HG02840 (cell line): Measurements from ENCODE around the gene MYO5C.

Experiments used
- ATAC-seq: cut with Tn5 transposase; IDR thresholded peaks from one replicate; pipeline ENCODE4 v1.9.1; 2021; ENCODE audit warnings: mild to moderate bottlenecking, moderate library complexity, moderate number of reproducible peaks; ENCODE audit not compliant: unreplicated experiment, low FRiP score

MYO5C gene

DNA sequence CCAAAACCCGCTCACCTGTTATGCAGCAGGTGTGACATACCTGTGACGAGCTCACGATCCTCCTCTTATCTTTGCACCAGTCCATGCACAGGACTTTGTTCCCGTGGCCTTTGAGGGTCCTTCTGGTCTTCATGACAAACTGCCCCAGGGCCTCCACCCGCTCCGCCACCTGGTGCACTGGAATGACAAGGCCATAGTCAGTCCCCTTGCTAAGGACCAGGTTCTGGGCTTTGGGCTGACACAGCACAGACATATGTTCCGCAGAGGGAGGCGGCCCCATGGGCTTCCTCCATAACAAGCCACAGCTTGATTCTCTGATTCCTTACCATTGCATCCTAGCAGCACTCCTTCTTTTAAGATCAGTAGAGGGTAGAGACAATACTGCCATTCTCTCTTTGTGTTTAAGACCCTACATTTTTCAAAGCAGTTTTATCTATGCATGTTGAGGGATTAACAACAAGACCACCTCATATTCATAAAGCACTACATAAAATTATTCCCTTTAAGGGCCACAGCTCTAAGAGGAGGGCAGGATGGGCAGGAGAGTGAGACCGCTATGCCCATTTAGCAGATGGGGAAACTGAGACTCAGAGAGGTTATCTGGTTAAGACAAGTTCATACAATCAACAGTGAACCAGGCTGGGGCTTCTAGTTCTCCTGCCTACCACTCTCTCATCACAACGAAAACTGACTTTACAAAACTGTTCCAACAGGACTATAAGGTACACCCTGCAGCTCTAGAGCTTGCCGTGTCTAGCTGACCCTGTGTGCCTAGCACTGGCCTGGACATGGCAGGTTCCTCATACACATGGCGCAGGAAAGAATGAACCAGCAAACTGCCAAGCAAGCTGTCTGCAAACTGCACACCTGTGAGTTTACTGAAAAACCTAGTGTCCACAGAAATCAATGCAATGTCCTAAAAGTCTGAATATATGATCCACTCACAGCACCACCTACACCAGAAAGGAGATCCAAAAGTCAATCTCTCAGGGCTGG, 141.4 kb downstream of the MYO5C start:
- no peak for ATAC-seq

DNA sequence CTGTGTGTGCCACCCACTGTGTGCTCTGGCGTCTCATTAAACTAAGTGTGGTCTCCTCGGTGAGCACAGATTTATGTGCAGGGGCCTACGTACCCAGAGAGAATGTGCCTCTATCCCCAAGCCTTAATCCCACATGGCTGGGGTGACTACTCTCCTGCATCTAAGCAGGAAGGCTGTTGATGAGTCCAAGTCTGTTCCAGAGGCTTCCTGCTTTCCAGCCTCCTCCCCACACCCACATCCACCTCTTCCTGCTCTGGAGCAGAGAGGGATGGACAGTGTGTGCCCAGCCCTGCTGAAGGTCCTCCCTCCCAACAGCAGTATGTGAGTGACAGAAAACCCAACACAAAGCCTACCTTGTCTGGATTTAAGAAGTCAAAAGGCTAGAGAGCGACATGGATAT, 144.3 kb downstream of the MYO5C start:
- no peak for ATAC-seq

DNA sequence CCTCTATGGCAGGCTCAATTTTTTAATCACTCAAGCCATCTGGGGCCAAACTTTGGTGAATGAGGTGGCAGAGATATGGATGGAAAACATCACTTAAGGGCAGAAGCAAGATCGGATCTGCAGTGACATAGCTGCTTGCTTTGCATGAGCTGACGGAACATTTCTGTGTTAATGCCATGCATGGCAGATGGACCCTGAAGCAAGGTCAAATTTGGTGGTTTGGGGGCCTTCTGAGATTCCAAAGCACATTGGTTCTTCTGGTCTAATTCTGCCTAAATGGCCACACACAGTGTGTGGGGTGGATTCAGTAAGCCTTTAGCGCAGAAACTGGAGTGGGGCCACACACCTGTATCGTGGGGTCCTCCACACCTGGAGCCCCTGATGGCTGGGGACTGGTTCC, 144.7 kb downstream of the MYO5C start:
- ATAC-seq = no peak

- ATAC-seq = no peak
Measured at GRCh38 chr15:52150043-52150825, 145.4 kb downstream of the MYO5C start.

DNA sequence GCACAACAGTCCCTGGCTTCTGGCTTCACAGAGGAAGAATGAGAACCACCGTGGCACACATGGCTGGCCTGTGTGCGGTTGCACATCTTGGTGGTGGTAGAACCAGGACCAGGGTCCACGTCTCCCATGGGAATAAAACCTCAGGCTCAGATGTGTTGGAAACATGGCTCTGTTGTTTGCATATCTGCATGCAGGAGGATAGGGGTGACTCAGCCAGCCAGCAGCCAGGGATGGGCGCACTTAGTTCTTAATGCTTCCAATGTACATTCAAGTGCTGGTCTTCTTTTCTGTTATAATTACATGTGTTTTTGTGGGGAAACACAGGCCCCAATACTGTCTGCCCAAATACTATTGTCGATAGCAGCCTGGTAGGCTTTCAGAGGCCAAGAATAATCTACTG, 147.2 kb downstream of the MYO5C start:
- no peak for ATAC-seq

GRCh38 chr15:52146776-52147175, 148.8 kb downstream of the MYO5C start:
- ATAC-seq = no peak

DNA sequence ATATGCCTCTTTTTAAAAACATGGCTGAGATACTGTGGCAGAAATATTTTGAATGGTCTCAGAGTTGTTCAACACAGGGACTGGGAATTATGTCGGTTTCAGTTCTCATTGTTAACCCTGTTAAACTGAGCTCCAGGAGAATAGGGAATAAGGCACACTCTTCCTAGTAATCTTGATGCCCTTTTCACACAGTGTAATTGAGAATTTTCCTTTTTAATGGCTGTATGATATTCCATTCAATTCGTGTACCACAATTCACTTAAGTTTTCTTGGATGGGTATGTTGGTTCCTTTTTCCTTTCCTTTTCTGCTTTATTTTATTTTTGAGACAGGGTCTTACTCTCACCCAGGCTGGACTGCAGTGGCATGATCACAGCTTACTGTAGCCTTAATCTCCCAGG, 149.3 kb downstream of the MYO5C start:
- ATAC-seq = no peak

DNA sequence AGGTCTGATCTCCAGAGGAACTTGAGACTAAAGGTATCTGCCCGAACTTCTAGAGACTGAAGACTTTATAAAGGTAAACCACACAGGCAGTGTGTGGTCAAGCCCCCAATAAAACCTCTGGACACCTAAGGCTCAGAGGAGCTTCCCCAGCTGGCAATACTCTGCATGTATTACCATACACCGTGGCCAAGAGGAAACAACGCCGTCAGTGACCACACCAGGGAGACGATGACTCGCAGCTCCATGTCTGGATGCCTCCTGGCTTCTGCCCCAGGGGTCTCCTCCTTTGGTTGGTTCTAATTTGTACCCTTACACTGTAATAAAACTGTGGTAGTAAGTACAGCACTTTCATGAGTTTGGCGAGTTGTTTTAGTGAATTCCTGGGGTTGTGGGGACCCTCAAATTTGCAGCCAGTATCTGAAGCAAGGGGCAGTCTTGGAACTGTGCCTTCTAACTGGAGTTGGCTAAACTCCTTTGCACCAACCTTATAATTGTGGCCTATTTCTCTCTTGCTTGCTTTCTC, 150.9 kb downstream of the MYO5C start:
- no peak for ATAC-seq

- no peak for ATAC-seq
Measured at GRCh38 chr15:52143873-52144272, 151.7 kb downstream of the MYO5C start.
